H1 (cell line): ENCODE results near the gene RPL23. TPM values are rescaled to one million over a fixed set of nuclear protein-coding genes. Genes with fewer than 3 reads are reported as not detected.

Source experiments
- CHD7 ChIP-seq: fragments of 300-600 bp; sonication (generic); IDR thresholded peaks from 2 replicates; pipeline ENCODE4 v1.7.1; 2012; ENCODE audit warnings: low read length, moderate library complexity, mild to moderate bottlenecking, inconsistent platforms; ENCODE audit not compliant: insufficient replicate concordance
- KDM5A ChIP-seq: fragments of 200-600 bp; IDR thresholded peaks from 2 replicates; pipeline ENCODE4 v1.7.1; 2012; ENCODE audit warnings: mild to moderate bottlenecking, low read length, inconsistent platforms, mixed read lengths
- SIX5 ChIP-seq: IDR thresholded peaks from 2 replicates; pipeline ENCODE4 v1.6.1; 2011; ENCODE audit warnings: mild to moderate bottlenecking, low read depth, low read length
- polyA plus RNA-seq, 7 experiments: library from polyadenylated mRNA; depleted of rRNA in 3 of 7; stranded (reverse) in 5 of 7; unstranded in 2 of 7; fragments of >200 nt in 5 of 7; fragments of 200-250 nt in 2 of 7; gene quantifications; 1 replicate in 5 of 7; 2 replicates in 1 of 7; 4 replicates in 1 of 7; pipeline versions ENCODE4 v1.2.1 to v1.2.3, GENCODE V29; 2011 to 2013; ENCODE audit warnings: missing spikeins in 2 of 7, mixed read lengths in 2 of 7
- total RNA-seq: library from RNA; stranded (reverse); fragmentation: NEBNext Ultra II Directional; extraction: Animal tissue kit (Norgen Biotek cat#: 25700); gene quantifications from 2 replicates; pipeline ENCODE4 v1.2.1, GENCODE V29; 2021

Gene RPL23
- total and polyA plus RNA-seq, 2 of the 8 experiments (the other 6 are each of a cell fraction or from before 2014, with no cell fraction given): 2,148 to 2,502 TPM

- TF ChIP-seq CHD7: no peak
- TF ChIP-seq SIX5: no peak
- TF ChIP-seq KDM5A: no peak
Observed at GRCh38 chr17:38889745-38890409, 36.4 kb upstream of the RPL23 start (continued).
